Medulla oblongata (tissue), 1 donor: ENCODE data around the gene SLC6A8.
"Not testable (repeated sequence)": the region's sequence is repeated elsewhere in the genome, so short reads cannot be mapped to it uniquely, and the experiment has no call there.

Experiments
- DNase-seq: peaks from one replicate; pipeline ENCODE4 v3.0.0-alpha.2; 2015; ENCODE audit errors: extremely low spot score

The SLC6A8 gene

DNA sequence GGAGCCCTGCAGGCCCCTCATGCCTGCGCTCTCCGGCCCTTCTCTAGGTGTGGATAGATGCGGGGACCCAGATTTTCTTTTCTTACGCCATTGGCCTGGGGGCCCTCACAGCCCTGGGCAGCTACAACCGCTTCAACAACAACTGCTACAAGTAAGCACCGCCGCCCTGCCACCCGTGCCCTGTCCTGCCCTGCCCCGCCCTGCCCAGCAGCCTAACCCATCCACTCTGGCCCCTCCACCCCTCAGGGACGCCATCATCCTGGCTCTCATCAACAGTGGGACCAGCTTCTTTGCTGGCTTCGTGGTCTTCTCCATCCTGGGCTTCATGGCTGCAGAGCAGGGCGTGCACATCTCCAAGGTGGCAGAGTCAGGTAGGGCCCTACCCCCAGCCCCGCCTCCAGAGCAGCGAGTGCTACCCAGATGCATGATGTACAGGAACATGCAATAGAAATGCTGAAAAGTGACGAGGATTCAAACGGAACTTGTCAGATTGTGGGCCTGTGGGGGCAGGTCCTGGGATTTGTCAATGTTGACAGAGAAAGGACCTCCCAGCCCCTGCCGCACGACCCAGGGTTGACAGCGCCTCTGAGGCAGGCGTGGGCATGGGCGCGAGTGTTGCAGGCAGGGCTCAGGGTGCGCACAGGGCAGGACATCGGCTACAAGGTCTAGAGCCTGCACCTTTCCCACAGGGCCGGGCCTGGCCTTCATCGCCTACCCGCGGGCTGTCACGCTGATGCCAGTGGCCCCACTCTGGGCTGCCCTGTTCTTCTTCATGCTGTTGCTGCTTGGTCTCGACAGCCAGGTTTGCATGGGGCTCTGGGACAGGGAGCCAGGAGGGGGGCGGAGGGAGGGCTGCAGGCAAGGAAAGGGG, 5.7 kb downstream of the SLC6A8 start:
- no peak for DNase-seq

DNA sequence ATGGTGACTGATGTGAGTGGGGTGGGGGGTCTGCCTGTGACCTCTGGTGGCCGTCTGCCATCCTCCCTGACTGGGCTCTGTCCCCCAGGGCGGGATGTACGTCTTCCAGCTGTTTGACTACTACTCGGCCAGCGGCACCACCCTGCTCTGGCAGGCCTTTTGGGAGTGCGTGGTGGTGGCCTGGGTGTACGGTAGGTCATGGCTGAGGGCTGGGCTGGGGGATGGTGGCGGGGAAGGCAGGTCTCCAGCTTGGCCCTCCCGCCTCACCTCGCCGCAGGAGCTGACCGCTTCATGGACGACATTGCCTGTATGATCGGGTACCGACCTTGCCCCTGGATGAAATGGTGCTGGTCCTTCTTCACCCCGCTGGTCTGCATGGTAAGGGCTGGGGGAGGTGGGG, 6.5 kb downstream of the SLC6A8 start:
- not testable (repeated sequence) for DNase-seq

GRCh38 chrX:153694687-153695270, 7.1 kb downstream of the SLC6A8 start:
- no peak for DNase-seq

DNA sequence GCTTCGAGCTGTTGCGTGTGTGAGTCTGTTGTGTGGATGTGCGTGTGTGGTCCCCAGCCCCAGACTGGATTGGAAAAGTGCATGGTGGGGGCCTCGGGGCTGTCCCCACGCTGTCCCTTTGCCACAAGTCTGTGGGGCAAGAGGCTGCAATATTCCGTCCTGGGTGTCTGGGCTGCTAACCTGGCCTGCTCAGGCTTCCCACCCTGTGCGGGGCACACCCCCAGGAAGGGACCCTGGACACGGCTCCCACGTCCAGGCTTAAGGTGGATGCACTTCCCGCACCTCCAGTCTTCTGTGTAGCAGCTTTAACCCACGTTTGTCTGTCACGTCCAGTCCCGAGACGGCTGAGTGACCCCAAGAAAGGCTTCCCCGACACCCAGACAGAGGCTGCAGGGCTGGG, 8.4 kb downstream of the SLC6A8 start:
- DNase-seq, result no peak

- DNase-seq, result not testable (repeated sequence)
Observed at GRCh38 chrX:153696538-153696937, 8.8 kb downstream of the SLC6A8 start.

DNA sequence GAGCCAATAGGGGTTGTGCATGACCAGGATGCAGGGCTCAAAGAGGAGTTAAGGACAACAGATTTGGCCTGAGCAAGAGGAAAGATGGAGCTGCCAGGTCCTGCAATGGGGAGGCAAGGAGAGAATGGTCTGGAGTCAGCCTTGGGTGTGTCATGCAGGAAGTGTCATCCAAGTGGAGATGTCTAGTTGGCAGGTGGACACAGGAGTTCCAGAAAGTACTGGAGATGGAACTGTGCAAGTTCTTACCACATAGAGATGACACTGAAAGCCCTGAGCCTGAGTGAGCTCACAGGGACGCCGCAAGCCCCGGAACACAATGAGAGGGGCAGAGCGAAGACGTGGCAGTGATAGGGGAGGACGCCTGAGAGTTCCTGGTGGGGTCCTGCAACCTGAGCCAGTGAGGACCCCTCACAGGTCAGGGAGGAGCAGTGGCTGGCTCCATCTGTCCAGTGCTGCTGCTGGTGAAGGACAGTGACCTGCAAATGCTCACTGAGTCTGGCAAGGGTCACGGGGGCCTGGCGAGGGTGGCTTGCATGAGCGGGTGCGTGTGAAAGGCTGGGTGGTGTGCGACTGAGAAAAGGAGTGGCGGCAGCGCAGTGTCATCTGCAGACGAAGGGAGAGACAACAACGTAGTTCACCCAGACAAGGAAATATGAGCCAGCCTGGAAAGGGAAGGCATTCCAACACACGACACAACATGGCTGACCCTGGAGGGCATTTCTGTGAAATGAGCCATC, 9.4 kb downstream of the SLC6A8 start:
- not testable (repeated sequence) for DNase-seq

DNA sequence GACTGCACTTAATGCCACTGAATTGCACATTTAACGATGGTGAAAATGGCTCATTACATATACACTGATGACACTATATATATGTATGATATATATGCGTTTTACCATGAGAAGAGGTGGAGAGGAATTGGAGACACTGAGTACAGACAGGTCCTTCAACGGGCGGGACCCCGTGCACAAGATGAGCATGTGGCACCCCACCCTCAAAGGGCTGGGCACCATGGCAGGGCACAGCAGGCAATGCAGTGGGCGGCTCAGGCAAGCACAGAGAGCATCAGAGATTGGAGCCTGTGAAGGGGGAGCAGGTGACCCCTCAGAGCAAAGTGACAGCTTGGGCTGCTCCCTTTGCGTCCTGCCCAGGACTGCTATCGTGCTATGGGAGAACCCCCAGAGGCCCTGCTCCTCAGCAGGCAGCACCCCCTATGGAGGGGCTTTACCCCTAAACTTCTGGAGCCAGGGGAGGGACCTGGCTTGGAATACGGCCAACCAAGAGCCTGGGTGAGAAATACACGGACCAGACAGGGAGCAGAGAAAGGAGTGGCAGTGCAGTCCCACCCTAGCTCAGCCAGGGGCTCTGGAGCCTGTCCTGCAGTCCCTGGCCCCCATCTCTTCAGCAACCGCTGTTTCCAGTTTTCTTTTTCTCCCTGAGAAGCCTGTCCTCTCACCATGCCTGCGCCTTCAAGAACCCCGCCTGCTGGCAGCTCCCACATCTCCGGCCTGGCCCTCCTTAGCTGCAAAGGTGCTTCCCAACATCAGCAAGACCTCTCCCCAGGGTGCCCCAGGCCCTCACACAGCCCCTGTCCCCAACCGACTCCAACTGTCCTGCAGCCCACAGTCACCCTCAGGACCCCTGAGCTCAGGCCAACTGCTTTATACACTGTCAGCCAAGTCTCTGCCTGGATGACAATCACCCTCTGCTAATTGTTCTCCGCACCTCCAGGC, 10.5 kb downstream of the SLC6A8 start:
- no peak for DNase-seq

DNA sequence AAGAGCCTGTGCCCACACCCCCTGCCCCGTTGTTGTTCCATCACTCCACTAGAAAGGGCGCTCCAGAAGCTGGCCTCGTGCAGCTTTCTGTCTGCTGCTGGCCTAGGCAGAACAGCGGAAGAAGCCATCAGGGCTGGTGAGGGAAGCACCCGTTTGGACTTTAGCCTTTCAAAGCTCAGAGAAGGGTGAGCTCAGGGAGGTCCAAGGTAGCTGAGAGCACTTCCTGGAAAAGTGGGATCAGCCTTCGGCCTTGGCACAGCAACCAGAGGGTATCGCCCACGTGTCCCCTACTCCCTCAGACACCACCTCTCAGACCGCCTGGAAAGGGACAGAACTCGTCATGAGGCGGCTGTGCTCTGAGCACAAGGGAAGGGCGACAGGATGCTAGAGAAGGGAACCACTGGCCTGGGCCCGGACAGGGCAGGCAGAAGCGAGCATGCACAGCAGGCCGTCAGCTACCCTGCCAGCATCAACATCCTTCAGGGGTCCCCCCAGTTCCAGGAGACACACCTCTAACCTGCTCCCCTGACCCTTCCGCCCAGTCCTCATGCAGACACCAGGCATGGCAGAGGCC, 11.6 kb downstream of the SLC6A8 start:
- DNase-seq, result not testable (repeated sequence)

- DNase-seq, result not testable (repeated sequence)
Observed at GRCh38 chrX:153699784-153700371, 12.2 kb downstream of the SLC6A8 start.

- DNase-seq, result no peak
Observed at GRCh38 chrX:153700376-153700945, 12.7 kb downstream of the SLC6A8 start.

GRCh38 chrX:153700967-153701366, 13.2 kb downstream of the SLC6A8 start:
- no peak for DNase-seq

DNA sequence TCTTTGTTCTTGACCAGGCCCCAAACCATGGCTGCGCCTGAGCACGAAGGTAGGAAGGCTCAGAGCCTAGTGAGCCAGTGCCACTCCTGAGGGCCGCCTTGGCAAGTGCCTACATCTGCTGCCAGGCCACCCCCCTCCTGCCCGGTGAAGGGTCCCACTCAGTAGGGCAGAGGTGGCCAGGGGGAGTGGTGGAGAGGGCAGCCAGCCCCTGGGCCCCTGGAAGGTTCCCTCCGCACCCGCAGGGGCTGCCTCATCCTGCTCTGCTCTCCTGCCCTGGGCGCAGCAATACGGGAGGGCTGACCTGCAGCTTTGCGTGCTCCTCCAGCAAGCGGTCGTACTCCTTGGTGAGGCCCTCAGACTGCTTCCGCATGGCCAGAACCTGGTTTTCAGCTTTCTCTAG, 14.0 kb downstream of the SLC6A8 start:
- DNase-seq, result no peak

- no peak for DNase-seq
Observed at GRCh38 chrX:153702336-153703035, 14.8 kb downstream of the SLC6A8 start.

GRCh38 chrX:153703036-153703370, 15.3 kb downstream of the SLC6A8 start:
- DNase-seq, result no peak

GRCh38 chrX:153704021-153704526, 16.3 kb downstream of the SLC6A8 start:
- DNase-seq, result no peak

- DNase-seq, result not testable (repeated sequence)
Observed at GRCh38 chrX:153704631-153705402, 17.1 kb downstream of the SLC6A8 start.

GRCh38 chrX:153705403-153706060, 17.8 kb downstream of the SLC6A8 start:
- DNase-seq, result not testable (repeated sequence)

DNA sequence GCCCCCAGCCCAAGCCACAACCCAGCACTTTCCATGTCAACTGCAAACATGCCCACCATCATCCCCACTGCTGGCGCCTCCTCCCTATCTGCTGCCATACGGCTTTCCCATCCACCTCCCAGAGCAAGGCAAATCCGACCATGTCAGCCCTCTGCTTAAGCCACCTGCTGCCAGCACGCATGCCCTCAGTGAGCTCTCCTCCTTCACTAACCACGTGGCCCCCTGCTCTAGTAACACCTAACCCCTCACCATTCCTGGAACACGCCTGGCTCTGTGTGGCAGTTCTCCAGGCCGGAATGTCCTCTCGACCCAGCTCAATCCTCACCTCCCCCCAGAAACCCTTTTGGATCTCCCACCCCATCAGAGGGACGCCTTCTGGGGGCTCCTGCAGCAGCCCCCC, 19.1 kb downstream of the SLC6A8 start:
- DNase-seq, result no peak
